ENCODE measurements around the gene YIF1B.

The YIF1B gene

DNA sequence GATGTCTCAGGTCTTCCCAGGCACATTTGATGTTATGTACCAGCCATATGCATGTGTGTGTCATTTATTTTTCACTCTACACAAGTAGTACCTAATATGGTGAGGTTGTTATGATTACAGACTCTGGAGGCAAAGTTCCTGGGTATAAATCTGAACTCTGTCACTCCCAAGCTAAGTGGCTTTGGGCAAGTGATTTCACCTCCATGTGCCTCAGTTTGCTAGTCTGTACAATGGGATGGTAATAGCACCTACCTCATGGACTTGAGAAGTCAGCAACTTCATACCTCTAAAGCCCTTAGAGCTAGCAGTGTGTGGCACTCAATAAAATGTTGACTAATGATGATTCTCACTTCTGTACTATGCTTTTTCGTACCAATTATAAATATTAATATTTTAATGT lies 16.0 kb upstream of the YIF1B start:
- DNase-seq = no peak

DNA sequence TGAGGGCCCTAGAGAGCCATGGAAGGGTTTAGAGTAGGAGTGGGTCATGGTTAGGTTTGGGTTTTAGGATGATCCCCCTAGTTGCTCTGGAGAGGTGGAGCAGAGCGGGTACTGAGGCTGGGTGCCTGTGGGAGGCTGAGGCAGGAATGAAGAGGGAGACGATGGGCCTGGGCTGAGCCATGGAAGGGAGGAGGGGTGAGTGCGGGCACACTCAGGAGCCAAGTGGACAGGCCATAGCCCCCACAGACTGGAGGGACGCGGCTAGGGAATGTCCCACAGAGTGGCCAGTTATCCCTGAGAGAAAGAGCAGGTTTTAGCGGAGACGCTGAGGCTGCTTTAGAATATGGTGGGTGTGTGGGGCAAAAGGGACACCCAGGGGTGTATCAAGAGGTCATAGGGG lies 13.9 kb upstream of the YIF1B start:
- DNase-seq = no peak

DNA sequence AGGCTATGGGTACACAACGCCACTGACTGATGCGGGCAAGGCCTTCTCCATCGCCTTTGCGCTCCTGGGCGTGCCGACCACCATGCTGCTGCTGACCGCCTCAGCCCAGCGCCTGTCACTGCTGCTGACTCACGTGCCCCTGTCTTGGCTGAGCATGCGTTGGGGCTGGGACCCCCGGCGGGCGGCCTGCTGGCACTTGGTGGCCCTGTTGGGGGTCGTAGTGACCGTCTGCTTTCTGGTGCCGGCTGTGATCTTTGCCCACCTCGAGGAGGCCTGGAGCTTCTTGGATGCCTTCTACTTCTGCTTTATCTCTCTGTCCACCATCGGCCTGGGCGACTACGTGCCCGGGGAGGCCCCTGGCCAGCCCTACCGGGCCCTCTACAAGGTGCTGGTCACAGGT lies 10.8 kb upstream of the YIF1B start:
- DNase-seq = no peak

DNA sequence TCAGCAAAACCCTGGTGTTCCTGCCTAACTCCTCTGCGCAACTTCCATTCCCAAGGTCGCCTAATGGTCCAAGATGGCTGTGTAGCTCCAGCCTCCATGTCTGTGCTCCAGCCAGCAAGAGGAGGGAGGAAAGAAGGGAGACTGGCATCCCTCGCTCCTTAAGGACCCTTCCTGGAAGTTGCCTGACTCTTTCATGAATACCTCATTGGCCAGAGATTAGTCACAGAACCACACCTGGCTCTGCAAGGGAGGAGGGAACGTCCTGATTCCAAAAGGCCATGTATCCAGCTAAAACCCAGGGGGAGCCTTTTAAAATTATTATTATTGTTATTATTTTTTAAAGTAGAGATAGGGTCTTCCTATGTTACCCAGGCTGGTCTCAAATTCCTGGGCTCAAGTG lies 8.7 kb upstream of the YIF1B start:
- DNase-seq = no peak

DNA sequence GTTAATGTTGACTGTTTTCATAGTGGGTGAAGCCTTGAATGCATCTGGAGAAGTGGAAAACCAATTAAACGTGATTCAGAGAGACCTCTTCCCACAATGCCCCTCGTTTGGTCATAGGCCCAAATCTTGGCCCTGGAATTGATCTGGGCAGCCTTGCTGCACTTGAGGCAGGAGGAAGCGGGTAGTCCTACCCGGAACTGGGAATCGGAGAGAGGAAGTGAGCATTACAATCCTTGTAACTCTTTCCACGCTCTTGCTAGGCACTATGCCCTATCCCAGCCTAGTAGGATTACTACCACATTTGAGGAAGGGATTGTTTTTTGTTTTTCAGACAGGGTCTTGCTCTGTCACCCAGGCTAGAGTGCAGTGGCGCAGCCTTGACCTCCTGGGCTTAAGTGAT lies 7.5 kb upstream of the YIF1B start:
- no peak for DNase-seq

DNA sequence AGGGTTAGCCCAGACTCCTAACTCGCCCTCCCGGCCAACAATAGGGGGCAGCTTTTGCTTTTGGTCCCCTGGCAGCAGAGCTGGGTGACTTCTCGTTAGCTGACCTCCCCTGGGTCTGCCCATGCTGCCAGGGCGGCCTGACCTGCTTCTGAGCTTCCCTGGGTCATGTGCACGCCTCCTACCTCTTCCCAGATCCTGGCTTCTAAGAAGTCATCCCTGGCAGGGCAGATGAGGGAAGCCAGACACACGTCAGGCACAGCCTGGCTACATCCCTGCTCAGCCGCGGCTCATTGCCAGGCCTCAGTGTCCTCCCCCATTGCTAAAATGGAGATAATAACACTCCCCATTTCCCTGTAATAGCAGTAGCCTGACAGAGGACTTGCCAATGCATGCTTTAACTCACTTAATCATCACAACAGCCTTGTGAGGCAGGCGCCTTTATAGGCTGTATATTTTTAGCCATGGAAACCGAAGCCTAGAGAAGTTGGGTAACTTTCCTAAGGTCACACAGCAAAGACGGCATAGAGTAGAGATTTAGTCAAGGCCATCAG lies 6.0 kb upstream of the YIF1B start:
- DNase-seq = no peak

DNA sequence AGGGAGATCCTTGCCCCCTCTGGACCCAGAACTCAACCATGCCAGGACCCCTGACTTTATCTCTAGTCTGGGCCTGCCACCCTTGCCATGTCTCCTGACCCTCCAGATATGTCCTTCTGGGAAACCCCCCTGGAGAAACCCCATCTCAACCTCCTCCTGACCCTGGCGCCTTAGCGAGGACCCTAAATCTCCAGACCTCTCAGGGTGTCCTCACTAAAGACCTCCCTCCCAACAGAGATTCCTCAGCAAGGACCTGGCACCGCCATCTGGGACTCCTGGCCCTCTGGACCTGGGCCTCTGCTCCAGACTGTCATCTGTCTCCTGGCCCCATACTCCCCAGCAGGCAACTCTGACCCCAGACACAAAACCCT lies 5.2 kb upstream of the YIF1B start:
- no peak for DNase-seq

DNA sequence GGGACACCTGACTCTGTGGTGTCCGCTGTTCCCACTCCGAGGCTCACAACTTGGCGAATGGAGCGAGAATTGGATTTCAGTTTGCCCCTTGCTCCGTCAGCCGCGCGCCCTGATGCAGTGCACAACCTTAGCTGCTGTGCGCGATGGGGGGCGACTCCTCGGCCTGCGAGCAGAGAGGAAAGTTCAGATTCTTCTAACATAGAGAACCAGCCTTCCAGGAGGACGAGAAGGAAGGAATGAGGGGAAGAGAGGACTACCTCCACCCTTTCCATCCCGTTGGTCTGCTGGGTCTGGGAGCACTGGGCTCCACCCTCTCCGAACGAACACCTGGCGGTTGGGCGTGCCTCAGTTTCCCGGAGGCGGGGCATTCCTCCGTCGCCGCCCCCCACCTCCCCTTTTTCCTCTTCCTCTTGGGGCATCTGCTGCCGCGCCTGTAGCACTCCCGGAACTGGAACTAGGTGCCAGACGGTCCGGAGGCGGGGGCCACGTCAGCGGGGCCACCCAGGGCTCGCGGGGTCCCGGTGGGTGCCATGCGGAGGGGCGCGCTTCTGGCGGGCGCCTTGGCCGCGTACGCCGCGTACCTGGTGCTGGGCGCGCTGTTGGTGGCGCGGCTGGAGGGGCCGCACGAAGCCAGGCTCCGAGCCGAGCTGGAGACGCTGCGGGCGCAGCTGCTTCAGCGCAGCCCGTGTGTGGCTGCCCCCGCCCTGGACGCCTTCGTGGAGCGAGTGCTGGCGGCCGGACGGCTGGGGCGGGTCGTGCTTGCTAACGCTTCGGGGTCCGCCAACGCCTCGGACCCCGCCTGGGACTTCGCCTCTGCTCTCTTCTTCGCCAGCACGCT lies 3.9 kb upstream of the YIF1B start, which contains the start of gene KCNK6:
KCNK6 (plus strand) TSS at position 425 of the 838 bp plus-strand sequence; CDS start at position 531, 106 bp downstream.
- DNase-seq = peak in 1 of 2 donors; percentile 10

DNA sequence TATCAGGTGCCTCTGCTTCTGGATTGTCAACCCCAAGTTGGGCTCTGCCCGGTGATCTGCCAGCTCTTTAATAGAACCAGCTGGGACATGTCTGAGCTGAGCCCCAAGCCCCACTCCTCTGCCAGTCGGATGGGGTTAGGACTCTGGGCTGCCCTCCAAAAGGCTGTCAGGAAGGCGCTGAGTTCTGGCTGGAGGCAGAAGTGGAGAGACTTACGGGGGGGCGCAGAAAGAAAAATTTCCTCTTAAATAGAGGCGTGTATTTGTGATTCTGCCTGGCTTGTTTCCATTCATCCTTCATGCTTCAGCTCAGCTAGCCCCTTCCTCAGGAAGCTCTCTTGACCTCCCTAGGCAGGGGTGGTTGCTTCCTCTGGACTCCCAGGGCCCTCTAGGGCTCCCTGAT lies 2.9 kb upstream of the YIF1B start:
- DNase-seq = no peak

DNA sequence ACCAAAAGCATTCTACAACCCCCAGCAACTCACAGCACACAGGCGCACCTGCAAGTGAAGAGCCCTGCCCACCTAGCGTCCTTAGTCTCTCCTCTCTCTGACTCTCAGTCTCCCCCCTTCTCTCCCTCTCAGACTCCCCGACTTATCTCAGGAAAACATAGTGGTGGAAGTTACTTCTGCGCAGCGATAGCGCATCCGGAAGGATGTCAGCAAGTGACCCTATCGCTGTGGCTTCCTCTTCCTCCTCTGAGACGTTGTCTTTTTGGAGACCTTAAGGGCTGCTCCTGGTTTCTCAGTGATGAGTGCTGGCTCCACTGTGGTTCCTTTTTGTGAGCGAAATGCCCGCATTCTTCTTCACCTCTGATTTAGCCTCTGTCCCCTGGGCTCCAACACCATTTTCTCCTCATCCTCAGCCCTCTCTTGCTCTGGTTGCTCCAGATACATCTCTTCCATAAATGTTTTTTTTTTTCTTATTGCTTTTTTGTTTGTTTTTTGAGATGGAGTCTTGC lies 1.4 kb upstream of the YIF1B start:
- peak in 1 of 2 donors; percentile 14 for DNase-seq

DNA sequence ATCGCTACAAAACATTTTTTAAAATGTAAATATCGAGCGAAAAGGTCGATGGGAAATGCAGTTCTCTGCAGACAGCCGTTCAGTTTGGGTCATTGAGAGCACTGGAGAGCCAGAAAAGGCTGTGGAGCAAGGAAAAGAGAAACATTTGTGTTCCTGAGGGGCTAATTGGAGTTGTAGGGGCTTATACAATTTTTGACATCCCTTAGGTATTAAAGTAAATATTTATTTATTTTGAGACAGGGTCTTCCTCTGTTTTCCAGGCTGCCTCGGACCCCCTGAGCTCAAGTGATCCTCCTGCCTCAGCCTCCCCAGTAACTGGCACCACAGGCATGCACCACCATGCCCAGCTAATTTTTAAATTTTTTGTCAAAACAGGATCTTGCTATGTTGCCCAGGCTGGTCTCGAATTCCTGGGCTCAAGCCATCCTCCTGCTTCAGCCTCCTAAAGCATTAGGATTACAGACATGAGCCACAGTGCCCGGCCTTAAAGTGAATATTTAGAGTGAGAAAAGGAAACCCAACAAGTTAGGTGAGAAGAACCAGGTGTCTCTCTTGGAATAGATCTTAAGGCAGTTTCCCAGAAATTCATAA lies 825 bp upstream of the YIF1B start:
- no peak for DNase-seq

DNA sequence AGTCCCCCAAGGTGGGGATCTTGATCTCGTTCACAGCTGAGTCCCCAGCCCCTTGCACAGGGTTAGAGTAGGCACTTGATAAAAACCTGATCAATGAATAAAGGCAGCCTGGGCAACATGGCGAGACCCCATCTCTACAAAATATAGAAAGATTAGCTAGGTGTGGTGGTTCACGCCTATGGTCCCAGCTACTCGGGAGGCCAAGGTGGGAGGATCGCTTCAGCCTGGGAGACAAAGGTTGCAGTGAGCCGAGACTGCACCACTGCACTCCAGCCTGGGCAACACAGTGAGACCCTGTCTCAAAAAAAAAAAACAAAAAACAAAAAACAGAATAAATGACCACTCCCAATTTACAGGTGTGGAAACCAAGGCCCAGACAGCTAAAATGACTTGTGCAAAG lies 4.8 kb downstream of the YIF1B start:
- DNase-seq = no peak

DNA sequence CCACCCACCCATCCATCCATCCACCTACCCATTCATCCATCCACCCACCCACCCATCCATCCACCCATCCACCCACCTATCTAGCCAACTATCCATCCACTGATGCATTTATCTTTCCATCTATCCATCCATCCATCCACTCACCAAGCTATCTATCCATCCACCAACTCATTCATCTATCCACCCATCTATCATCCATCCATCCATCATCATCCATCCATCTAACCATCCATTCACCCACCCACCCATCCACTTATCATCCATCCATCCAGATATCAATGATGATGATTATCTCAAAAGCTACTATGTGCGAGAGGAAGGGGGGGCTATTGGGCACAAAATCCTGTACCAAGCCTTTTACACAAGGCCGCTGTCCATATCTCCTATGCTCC lies 5.5 kb downstream of the YIF1B start:
- DNase-seq = no peak

DNA sequence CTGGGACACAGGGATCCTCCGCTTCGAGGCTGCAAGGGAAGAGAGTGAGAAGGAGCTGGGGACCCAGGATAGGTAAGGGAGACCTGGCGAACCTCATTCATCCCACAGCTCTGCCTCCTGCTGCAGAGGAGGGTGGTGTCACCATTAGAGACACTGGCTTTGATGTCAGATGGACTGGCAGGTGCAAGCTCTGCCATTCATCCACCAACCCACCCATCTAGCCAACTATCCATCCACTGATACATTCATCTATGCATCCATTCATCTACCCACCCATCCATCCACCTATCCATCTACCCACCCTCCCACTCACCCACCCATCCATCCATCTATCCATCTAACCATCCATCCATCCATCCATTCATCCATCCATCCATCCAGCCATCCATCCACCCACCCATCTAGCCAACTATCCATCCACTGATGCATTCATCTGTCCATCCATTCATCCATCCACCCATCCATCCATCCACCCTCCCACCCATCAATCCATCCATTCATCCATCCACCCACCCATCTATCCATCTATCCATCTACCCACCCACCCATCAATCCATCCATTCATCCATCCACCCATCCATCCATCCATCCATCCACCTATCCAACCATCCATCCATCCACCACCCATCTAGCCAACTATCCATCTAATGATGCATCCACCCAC lies 6.0 kb downstream of the YIF1B start:
- no peak for DNase-seq

DNA sequence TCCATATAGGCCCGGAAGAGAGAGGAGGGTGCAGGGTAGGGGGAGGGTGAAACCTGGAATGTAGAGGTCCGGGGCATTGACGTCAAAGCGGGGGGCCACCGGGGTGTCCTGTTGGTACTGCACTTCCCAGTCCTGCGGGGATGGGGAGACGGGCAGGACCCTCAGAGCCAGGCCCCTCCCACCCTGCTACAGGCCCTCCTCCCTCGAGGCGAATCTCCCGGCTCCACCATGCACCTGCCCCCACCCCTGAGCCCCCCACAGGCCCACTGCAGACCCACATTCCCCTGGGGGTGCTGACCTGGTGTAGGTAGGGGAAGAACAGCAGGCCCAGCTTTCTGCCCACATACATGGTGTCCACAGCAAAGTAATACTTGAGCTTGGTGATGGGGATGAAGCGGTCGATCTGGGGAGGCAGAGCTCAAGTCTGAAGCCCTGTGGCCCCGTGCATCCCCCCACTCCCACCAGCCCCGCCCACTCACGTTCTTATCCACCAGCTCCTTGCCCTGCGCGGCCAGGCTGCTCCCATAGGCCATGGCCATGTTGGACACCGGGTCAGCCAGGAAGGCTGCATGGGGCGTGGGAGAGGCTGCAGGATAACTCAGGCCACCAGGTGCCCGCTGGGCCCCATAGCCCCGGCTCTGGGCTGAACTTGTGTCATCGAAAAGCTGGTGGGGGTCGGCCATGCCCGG lies 6.7 kb downstream of the YIF1B start:
- DNase-seq = no peak

DNA sequence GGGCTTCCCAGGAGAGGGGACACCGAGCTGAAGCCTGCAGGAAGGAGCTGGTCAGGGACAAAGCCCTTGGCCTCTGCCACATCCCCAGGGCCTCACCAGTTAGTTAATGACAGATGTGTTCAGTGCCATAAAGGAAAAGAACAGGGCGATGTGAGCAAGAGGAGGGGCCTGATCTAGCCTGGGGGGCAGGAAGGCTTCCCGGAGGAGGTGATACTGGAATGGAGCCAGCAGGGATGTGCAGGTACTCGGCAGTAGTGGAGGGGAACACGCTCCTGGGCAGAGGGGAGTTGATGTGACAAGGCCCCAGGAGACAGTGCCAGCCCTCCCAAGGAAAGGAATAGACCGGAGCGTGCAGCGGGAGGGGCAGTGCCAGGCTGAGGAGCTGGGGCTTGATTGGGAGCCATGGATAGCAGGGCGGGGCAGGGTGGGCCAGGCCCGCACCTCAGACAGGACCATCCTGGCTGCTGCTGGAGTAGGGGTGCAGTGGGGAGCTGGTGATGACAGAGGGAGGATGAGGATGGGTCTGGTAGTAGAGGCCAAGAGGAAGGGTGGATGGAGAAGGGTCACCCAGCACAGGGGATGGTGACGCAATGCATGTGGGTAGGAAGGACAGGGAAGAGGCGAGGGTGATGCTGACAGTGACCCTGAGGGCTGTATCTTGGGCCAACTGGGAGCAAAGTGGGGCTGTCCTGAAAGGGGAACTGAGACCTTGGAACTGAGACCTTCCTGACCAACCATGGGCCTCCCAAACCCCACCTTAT lies 7.6 kb downstream of the YIF1B start:
- no peak for DNase-seq

DNA sequence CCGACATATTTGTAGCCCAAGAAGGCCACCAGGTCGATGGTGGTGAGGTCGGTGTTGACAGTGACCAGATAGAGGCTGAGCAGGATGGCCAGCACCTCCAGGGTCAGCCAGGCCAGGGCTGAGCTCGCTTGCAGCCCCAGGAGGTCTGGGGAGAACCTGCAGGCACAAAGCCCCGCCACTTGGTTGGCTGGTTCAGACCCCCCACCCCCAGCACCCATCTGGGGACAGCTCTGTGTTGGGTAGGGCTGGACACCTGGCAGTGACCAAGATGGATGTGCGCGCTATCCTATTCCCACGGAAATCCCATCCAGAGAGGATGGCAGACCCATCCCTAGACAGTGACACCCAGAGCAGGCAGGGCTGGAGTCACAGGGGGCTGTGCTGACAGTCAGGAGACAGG lies 8.2 kb downstream of the YIF1B start:
- no peak for DNase-seq

DNA sequence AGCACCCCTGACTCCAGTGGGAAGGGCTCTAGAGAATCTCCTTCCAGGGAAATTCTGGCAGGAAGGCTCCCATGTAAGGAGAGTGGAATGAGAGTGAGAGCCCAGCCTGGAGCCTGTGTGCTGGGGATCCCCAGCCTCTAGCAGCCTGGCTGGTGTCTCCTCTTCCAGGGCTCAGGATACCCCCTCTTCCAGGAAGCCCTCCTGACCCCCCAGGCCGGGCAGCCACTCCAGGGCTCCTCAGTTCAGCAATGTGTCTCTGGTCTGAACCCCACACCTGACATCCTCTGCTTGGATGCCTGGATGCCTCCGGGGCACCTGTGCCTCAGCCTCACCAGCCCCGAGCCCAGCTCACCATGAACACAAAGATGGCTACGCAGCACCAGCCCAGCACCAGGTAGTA lies 8.7 kb downstream of the YIF1B start:
- DNase-seq = no peak

DNA sequence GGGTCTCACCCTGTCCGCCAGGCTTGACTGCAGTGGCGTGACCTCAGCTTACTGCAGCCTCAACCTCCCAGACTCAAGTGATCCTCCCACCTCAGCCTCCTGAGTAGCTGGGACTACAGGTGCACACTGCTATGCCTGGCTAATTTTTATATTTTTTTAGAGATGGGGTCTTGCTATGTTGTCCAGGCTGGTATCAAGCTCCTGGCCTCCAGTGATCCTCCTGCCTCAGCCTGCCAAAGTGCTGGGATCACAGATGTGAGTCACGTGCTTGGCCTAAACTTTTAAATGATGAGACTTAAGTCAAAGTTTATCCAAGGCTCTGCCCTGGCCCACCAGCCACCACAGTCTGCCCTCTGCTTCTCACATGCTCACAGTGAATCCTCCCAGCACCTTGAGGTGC lies 9.5 kb downstream of the YIF1B start:
- no peak for DNase-seq

DNA sequence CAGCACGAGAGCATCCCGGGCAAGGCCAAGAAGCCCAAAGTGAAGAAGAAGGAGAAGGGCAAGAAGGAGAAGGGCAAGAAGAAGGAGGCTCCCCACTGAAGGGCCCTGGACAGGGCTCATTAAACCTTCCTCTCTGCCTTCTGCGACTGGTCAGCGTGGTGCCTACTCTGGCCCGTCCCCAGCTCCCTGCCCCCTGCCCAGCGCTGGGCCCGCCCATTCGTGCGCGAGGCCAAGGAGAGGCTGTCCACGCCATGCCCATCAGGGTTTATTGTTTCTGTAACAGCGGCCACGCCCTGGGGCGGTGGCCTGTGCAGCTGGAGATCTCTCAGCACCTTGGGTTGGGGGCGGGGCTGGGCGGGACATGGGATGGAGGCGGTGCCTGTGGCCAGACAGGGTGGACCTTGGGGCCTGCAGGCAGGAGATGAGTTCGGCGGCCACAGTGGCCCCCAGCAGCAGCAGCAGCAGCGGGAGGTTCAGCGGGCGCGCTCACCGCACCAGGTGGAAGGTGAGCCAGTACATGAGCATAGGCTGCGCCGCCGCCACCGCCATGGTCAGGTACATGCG lies 10.8 kb downstream of the YIF1B start:
- no peak for DNase-seq

DNA sequence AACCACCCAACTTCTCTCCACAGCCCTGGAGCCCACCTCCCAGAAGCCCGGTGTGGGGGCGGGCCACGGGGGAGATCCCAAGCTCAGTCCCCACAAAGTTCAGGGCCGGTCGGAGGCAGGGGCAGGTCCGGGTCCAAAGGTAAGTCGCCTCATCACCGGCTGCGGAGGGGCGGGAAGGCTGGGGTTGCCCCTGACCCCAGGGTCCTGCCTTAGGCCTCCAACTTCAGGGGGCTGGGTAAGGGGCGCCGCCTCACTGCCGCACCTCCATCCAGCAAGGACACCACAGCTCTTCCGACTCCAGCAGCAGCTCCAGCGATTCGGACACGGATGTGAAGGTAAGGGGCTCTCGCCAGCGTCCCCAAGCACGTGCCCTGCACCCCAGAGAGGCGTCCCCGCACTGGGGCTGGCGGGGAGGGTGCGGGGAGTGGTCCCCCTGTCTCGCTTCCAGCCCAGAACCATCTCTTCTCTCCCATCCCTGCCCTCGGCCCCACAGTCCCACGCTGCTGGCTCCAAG lies 11.3 kb downstream of the YIF1B start:
- no peak for DNase-seq
